H9 (cell line): ENCODE measurements around the gene DSTN. TPM values are rescaled to one million over a fixed set of nuclear protein-coding genes. Genes with fewer than 3 reads are reported as not detected.

Source experiments
- total RNA-seq: library from RNA; stranded (reverse); gene quantifications from 2 replicates; pipeline ENCODE4 v1.2.1, GENCODE V29; 2021

The DSTN gene
- total RNA-seq, 1 experiment from 2014 or later = 145 TPM

Other genes with a start within 250 kb of the DSTN start
- 8.6 and 9.4 TPM in 2 replicates for gene BFSP1, start 38.7 kb upstream of the DSTN start, total RNA-seq
- 89.8 and 97.8 TPM in 2 replicates for gene RRBP1, start 112.2 kb downstream of the DSTN start, total RNA-seq
- not detected in 2 replicates for gene BANF2, start 129.9 kb downstream of the DSTN start, total RNA-seq